ENCODE results near the gene KSR2. TPM values are rescaled to one million over a fixed set of nuclear protein-coding genes. Genes with fewer than 3 reads are reported as not detected.

KSR2 gene
- total RNA-seq, 2 donors from 2014 or later: 0.66 to 1.0 TPM

- H3K27ac ChIP-seq: no peak overlapping the region
- 81 to 92% methylated on average over 5 of the region's 5 CpGs for WGBS, 2 donors
- H3K36me3 ChIP-seq (replicated peaks in 1 of 2; ENCODE audit: insufficient read depth in 1 of 2, low read depth in 2 of 2): no peaks in the 10 kb centered on the region
- ATAC-seq: no peak
- intact Hi-C loops (cut with DNase I): no loop called here
- DNase-seq: no peak
- no peaks in the 10 kb centered on the region for H3K9me3 ChIP-seq
- no peaks in the 10 kb centered on the region for H3K27me3 ChIP-seq
- H3K4me3 ChIP-seq: no peak overlapping the region
- peaks cover 21% of the 10 kb centered on the region for H3K4me1 ChIP-seq
- no peak for TF ChIP-seq CTCF (IDR thresholded peaks at IDR 0.05)
- TF ChIP-seq POLR2A (IDR thresholded peaks at IDR 0.05): no peak
Measured at GRCh38 chr12:117688446-117688845, 280.3 kb downstream of the KSR2 start.

- ATAC-seq (peak; percentile 65), DNase-seq (peak; percentile 21 to 47 (median 44))
- no peaks in the 10 kb centered on the region for H3K27me3 ChIP-seq
- H3K4me1 ChIP-seq: peaks cover 21% of the 10 kb centered on the region
- no peak overlapping the region for H3K4me3 ChIP-seq
- TF ChIP-seq CTCF (IDR thresholded peaks at IDR 0.05) (no peak), POLR2A (IDR thresholded peaks at IDR 0.05) (peak; percentile 23 to 81 (median 61))
- H3K27ac ChIP-seq: peak overlapping the region; percentile 28 to 86 (median 78)
- 33 to 51% methylated on average over 8 of the region's 8 CpGs for WGBS, 2 donors
- intact Hi-C loops (cut with DNase I): no loop called here
- H3K36me3 ChIP-seq (replicated peaks in 1 of 2; ENCODE audit: insufficient read depth in 1 of 2, low read depth in 2 of 2): no peaks in the 10 kb centered on the region
- no peaks in the 10 kb centered on the region for H3K9me3 ChIP-seq
Measured at GRCh38 chr12:117686911-117687377, 281.8 kb downstream of the KSR2 start.

GRCh38 chr12:117686210-117686609 lies 282.6 kb downstream of the KSR2 start:
- WGBS, 2 donors: 88 to 89% methylated on average over 1 of the region's 1 CpG
- no peak overlapping the region for H3K4me3 ChIP-seq

GRCh38 chr12:117685110-117685926 lies 283.5 kb downstream of the KSR2 start:
- TF ChIP-seq CTCF (IDR thresholded peaks at IDR 0.05) (peak in 3 of 7 experiments; percentile 14 to 25 (median 20)), POLR2A (IDR thresholded peaks at IDR 0.05) (peak; percentile 25 to 66 (median 54))
- Histone ChIP-seq H3K27me3 (no peaks in the 10 kb centered on the region), H3K27ac (peak overlapping the region; percentile 69 to 86 (median 78)), H3K4me3 (no peak overlapping the region), H3K4me1 (peaks cover 21% of the 10 kb centered on the region), H3K36me3 (replicated peaks in 1 of 2; ENCODE audit: insufficient read depth in 1 of 2, low read depth in 2 of 2) (no peaks in the 10 kb centered on the region), H3K9me3 (no peaks in the 10 kb centered on the region)
- peak; percentile 64 to 84 (median 78) for DNase-seq
- ATAC-seq: peak; percentile 84
- 38 to 48% methylated on average over 12 to 13 of the region's 13 CpGs for WGBS, 2 donors
- intact Hi-C loops (cut with DNase I): no loop called here

More at GRCh38 chr12:117686210-117686609, 282.6 kb downstream of the KSR2 start:
- Histone ChIP-seq H3K36me3 (replicated peaks in 1 of 2; ENCODE audit: insufficient read depth in 1 of 2, low read depth in 2 of 2) (no peaks in the 10 kb centered on the region), H3K9me3 (no peaks in the 10 kb centered on the region), H3K27ac (peak overlapping the region; percentile 28 to 86 (median 78)), H3K27me3 (no peaks in the 10 kb centered on the region), H3K4me1 (peaks cover 21% of the 10 kb centered on the region)
- intact Hi-C loops (cut with DNase I): no loop called here
- TF ChIP-seq CTCF (IDR thresholded peaks at IDR 0.05): no peak
- TF ChIP-seq POLR2A (IDR thresholded peaks at IDR 0.05): no peak
- ATAC-seq (no peak), DNase-seq (no peak)
